ENCODE measurements around the gene MYOD1. TPM values are rescaled to one million over a fixed set of nuclear protein-coding genes. Genes with fewer than 3 reads are reported as not detected.

The MYOD1 gene
- total and polyA plus RNA-seq, 2 of the 13 experiments (the other 11 are each of a cell fraction or from before 2014, with no cell fraction given) = not detected

DNA sequence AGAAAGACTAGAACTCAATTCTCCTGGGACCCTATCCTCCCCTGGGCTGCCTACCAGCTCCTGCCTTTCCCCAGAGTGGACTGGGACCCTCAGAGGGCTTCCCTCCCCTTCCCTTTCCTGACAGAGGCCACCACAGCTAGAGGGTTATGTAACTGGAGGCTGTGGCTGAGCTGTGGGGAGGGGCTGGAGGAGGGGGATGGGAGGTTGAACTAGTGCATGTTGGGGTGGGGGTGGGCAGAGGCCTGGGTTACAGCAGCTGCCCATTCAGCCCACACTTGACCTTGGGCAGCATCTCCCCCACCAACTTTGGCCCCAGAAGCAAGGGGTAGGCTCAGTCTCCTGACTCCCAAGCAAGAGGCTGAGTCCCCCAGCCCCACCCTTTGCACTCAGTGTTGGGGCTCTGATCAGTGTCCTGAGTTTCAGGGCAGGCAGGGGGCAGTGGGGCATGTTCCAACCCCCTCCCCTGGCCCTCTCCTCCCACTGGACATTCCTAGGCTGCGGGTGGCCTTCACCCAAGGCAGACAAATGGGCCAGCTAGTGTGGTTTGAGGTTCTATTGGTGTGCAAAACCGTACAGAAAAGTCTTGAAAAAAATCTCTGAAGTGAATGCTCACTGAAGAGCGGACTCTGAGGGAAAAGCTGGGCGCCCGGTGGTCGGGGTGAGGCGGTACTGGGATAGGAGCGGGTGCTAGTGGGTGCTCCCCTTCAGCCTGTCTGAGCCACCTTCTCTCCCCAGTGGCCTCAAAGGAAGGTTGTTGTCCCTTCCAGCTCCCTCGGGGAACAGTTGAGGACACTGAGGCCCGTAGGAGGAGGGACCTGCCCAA, 19.0 kb downstream of the MYOD1 start:
- BruUV-seq (replicated peaks) = no TSS peak
- DNase-seq (ENCODE audit: low spot score) (no peak), FAIRE-seq (no peak), ATAC-seq (no peak)
- Histone ChIP-seq H3K9me3 (ENCODE audit: low read length) (no peaks in the 10 kb centered on the region), H4K20me1 (ENCODE audit: insufficient read depth, low read length) (peaks cover 4% of the 10 kb centered on the region; the same call in 1 of the 2 replicates), H3K27ac (ENCODE audit: extremely low read length, insufficient read depth, low read length) (no peak overlapping the region), H3K4me1 (ENCODE audit: insufficient read depth, low read length) (peaks cover 9% of the 10 kb centered on the region), H3K4me3 (replicated peaks in 1 of 3; ENCODE audit: insufficient read depth in 1 of 3, low read depth in 2 of 3, low read length in 3 of 3) (no peak overlapping the region), H2AFZ (ENCODE audit: low read length) (no peak overlapping the region), H3K27me3 (ENCODE audit: control insufficient read depth in 1 of 2, insufficient read depth in 2 of 2, low read length in 2 of 2) (peaks cover 7 to 38% of the 10 kb centered on the region in 2 experiments; a peak in 3 of 5 replicates), H3K79me2 (ENCODE audit: insufficient read depth, low read length) (no peaks in the 10 kb centered on the region), H3K9ac (ENCODE audit: insufficient read depth, low read depth, low read length) (no peak overlapping the region), H3K36me3 (replicated peaks in 1 of 2; ENCODE audit: control insufficient read depth in 1 of 2, insufficient read depth in 2 of 2, low read length in 2 of 2) (no peaks in the 10 kb centered on the region), H3K4me2 (ENCODE audit: low read depth, low read length) (no peak overlapping the region)
- in situ Hi-C loops (cut with HindIII; ENCODE audit: extremely low pct_ligation_motif_present, low pct_unique_long_range_greater_than_20kb) (no loop called here), intact Hi-C loops (cut with micrococcal nuclease; ENCODE audit: unreplicated experiment) (no loop called here)
- POLR2A ChIA-PET = no interaction called here
- CTCF ChIA-PET (ENCODE audit: low intra/inter-chr PET ratio, low total read pairs) = no interaction called here
- TF ChIP-seq, protein P1, sequence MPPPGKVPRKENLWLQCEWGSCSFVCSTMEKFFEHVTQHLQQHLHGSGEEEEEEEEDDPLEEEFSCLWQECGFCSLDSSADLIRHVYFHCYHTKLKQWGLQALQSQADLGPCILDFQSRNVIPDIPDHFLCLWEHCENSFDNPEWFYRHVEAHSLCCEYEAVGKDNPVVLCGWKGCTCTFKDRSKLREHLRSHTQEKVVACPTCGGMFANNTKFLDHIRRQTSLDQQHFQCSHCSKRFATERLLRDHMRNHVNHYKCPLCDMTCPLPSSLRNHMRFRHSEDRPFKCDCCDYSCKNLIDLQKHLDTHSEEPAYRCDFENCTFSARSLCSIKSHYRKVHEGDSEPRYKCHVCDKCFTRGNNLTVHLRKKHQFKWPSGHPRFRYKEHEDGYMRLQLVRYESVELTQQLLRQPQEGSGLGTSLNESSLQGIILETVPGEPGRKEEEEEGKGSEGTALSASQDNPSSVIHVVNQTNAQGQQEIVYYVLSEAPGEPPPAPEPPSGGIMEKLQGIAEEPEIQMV (CRISPR knock-in tag; IDR thresholded peaks at IDR 0.05; ENCODE audit: low read depth) = no peak
- TF ChIP-seq LCORL (IDR thresholded peaks at IDR 0.05) = no peak
- no peak for TF ChIP-seq LCORL (CRISPR knock-in tag; IDR thresholded peaks at IDR 0.05)
- TF ChIP-seq ZSCAN9 (CRISPR knock-in tag; IDR thresholded peaks at IDR 0.05; ENCODE audit: borderline replicate concordance) = no peak
- TF ChIP-seq, protein P2, sequence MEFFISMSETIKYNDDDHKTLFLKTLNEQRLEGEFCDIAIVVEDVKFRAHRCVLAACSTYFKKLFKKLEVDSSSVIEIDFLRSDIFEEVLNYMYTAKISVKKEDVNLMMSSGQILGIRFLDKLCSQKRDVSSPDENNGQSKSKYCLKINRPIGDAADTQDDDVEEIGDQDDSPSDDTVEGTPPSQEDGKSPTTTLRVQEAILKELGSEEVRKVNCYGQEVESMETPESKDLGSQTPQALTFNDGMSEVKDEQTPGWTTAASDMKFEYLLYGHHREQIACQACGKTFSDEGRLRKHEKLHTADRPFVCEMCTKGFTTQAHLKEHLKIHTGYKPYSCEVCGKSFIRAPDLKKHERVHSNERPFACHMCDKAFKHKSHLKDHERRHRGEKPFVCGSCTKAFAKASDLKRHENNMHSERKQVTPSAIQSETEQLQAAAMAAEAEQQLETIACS (CRISPR knock-in tag; IDR thresholded peaks at IDR 0.05) = no peak
- no peak for TF ChIP-seq JDP2 (CRISPR knock-in tag; IDR thresholded peaks at IDR 0.05; ENCODE audit: borderline replicate concordance)
- 39% methylated on average over 10 of the region's 10 CpGs for WGBS (ENCODE audit: low lambda C conversion rate)
